Astrocyte (in vitro differentiated cells and primary cell): ENCODE results near the gene HIRIP3. TPM values are rescaled to one million over a fixed set of nuclear protein-coding genes. Genes with fewer than 3 reads are reported as not detected.

ENCODE experiments used
- DNase-seq: peaks from one replicate; pipeline ENCODE4 v3.0.0-alpha.2; 2010; ENCODE audit warnings: low read depth
- FAIRE-seq: peaks from 2 replicates; lab custom pipeline; 2011; peaks lifted over from hg19 to GRCh38; lab: Jason Lieb, UNC
- H2AFZ ChIP-seq: 2 replicates; pipeline ENCODE4 v1.6.0; 2012; ENCODE audit warnings: low read depth, low read length, inconsistent platforms
- H3K27ac ChIP-seq: 2 replicates; pipeline ENCODE4 v1.5.1; 2011; ENCODE audit warnings: low read depth, low read length, inconsistent platforms
- H3K27me3 ChIP-seq: 2 replicates; pipeline ENCODE4 v1.6.0; 2011; ENCODE audit warnings: low read length, inconsistent platforms; ENCODE audit not compliant: insufficient read depth
- H3K36me3 ChIP-seq: 2 replicates; pipeline ENCODE4 v1.5.1; 2011; ENCODE audit warnings: low read length, inconsistent platforms; ENCODE audit not compliant: insufficient read depth
- H3K4me1 ChIP-seq: 2 replicates; pipeline ENCODE4 v1.5.1; 2011; ENCODE audit warnings: low read length, inconsistent platforms; ENCODE audit not compliant: insufficient read depth
- H3K4me2 ChIP-seq: 2 replicates; pipeline ENCODE4 v1.6.0; 2012; ENCODE audit warnings: low read length, inconsistent platforms
- H3K4me3 ChIP-seq: 2 replicates; pipeline ENCODE4 v1.5.1; 2011; ENCODE audit warnings: low read depth, mild to moderate bottlenecking, low read length, inconsistent platforms; ENCODE audit not compliant: insufficient read depth
- H3K79me2 ChIP-seq: 2 replicates; pipeline ENCODE4 v1.6.0; 2012; ENCODE audit warnings: mild to moderate bottlenecking, low read length, inconsistent platforms; ENCODE audit not compliant: insufficient read depth
- H3K9ac ChIP-seq: 2 replicates; pipeline ENCODE4 v1.6.0; 2012; ENCODE audit warnings: mild to moderate bottlenecking, low read length, inconsistent platforms
- H3K9me3 ChIP-seq: 2 replicates; pipeline ENCODE4 v1.5.1; 2012; ENCODE audit warnings: low read depth, mild to moderate bottlenecking, low read length, inconsistent platforms; ENCODE audit not compliant: insufficient read depth
- H4K20me1 ChIP-seq: 2 replicates; pipeline ENCODE4 v1.6.0; 2012; ENCODE audit warnings: low read length, inconsistent platforms; ENCODE audit not compliant: insufficient read depth
- H3K27ac Mint-ChIP-seq: one replicate; pipeline ENCODE4 v1.8.0; 2021; ENCODE audit warnings: mild to moderate bottlenecking, mixed read lengths; ENCODE audit not compliant: unreplicated experiment
- H3K27me3 Mint-ChIP-seq: one replicate; pipeline ENCODE4 v1.8.0; 2021; ENCODE audit warnings: low read depth, mixed read lengths; ENCODE audit not compliant: unreplicated experiment
- H3K36me3 Mint-ChIP-seq: one replicate; pipeline ENCODE4 v1.8.0; 2021; ENCODE audit warnings: low read depth, mixed read lengths; ENCODE audit not compliant: unreplicated experiment
- H3K4me1 Mint-ChIP-seq: one replicate; pipeline ENCODE4 v1.8.0; 2021; ENCODE audit warnings: low read depth, mixed read lengths; ENCODE audit not compliant: unreplicated experiment
- H3K4me3 Mint-ChIP-seq: one replicate; pipeline ENCODE4 v1.8.0; 2021; ENCODE audit warnings: mild to moderate bottlenecking, moderate library complexity, mixed read lengths; ENCODE audit not compliant: unreplicated experiment
- H3K9me3 Mint-ChIP-seq: one replicate; pipeline ENCODE4 v1.8.0; 2021; ENCODE audit warnings: mild to moderate bottlenecking, mixed read lengths; ENCODE audit not compliant: unreplicated experiment
- EZH2 ChIP-seq: IDR thresholded peaks from 2 replicates; pipeline ENCODE4 v1.6.1; 2012; ENCODE audit warnings: mild to moderate bottlenecking, low read length, inconsistent platforms; ENCODE audit not compliant: insufficient read depth
- total RNA-seq: library from RNA; stranded (reverse); gene quantifications from 2 replicates; pipeline ENCODE4 v1.2.1, GENCODE V29; 2021
- TF ChIP-seq, protein P1 (sequence below): IDR thresholded peaks from 2 replicates; pipeline ENCODE4 v1.5.1; 2011; ENCODE audit warnings: low read depth, mild to moderate bottlenecking, inconsistent platforms, low read length, moderate library complexity; ENCODE audit not compliant: insufficient read depth

The HIRIP3 gene
- total RNA-seq, 1 donor from 2014 or later: 4.3 TPM

DNA sequence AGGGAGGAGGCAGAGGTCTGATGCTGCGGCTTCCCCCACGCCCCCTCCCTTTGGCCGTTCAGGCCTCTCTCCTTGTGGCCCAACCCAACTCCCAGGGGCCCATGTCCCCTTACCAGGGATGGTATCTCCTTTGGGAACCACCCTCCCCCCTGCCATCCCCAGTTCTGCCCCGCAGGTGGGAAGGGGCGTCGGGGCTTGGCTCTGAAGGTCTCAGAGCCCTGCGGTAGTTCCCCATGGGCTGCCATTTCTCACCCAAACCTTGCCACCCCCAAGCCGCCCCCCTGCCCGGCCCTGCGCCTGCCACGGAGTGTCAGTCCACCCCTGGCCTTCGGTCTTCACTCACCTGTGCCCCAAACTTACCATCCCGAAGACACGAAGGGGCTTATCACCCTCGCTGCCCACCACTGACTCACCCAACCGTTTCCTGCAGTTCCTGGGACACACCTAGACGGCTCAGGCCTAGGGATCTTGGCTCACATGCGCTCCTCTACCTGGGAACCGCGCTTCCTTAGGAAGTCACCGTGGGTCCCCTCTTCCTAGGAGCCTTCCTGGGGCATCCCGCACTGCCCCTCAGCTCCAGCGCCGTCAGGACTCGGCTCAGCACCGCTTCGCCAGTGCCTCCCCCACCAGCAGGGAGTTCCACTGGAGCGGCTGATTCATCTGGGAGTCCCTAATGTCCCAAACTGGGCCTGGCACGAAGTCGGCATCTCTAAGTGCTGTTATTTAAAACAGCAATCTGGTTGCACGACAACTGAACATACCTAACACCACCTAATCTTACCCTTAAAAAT, 16.5 kb upstream of the HIRIP3 start:
- Histone ChIP-seq H3K79me2 (no peaks in the 10 kb centered on the region), H3K36me3 (no peaks in the 10 kb centered on the region), H3K4me1 (peaks cover 5% of the 10 kb centered on the region), H3K27ac (no peak overlapping the region), H3K4me2 (peak overlapping the region; percentile 77), H3K4me3 (no peak overlapping the region), H3K9me3 (no peaks in the 10 kb centered on the region), H3K27me3 (peaks cover 8% of the 10 kb centered on the region), H4K20me1 (no peaks in the 10 kb centered on the region), H2AFZ (no peak overlapping the region), H3K9ac (no peak overlapping the region)
- peak; percentile 46 for TF ChIP-seq EZH2
- TF ChIP-seq, protein P1, sequence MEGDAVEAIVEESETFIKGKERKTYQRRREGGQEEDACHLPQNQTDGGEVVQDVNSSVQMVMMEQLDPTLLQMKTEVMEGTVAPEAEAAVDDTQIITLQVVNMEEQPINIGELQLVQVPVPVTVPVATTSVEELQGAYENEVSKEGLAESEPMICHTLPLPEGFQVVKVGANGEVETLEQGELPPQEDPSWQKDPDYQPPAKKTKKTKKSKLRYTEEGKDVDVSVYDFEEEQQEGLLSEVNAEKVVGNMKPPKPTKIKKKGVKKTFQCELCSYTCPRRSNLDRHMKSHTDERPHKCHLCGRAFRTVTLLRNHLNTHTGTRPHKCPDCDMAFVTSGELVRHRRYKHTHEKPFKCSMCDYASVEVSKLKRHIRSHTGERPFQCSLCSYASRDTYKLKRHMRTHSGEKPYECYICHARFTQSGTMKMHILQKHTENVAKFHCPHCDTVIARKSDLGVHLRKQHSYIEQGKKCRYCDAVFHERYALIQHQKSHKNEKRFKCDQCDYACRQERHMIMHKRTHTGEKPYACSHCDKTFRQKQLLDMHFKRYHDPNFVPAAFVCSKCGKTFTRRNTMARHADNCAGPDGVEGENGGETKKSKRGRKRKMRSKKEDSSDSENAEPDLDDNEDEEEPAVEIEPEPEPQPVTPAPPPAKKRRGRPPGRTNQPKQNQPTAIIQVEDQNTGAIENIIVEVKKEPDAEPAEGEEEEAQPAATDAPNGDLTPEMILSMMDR: no peak
- DNase-seq (no peak), FAIRE-seq (no peak)
- Mint-ChIP-seq H3K27ac (no peak overlapping the region), H3K27me3 (peaks cover 30% of the 10 kb centered on the region), H3K36me3 (no peaks in the 10 kb centered on the region), H3K4me3 (peak overlapping the region; percentile 72), H3K4me1 (no peaks in the 10 kb centered on the region), H3K9me3 (no peaks in the 10 kb centered on the region)

DNA sequence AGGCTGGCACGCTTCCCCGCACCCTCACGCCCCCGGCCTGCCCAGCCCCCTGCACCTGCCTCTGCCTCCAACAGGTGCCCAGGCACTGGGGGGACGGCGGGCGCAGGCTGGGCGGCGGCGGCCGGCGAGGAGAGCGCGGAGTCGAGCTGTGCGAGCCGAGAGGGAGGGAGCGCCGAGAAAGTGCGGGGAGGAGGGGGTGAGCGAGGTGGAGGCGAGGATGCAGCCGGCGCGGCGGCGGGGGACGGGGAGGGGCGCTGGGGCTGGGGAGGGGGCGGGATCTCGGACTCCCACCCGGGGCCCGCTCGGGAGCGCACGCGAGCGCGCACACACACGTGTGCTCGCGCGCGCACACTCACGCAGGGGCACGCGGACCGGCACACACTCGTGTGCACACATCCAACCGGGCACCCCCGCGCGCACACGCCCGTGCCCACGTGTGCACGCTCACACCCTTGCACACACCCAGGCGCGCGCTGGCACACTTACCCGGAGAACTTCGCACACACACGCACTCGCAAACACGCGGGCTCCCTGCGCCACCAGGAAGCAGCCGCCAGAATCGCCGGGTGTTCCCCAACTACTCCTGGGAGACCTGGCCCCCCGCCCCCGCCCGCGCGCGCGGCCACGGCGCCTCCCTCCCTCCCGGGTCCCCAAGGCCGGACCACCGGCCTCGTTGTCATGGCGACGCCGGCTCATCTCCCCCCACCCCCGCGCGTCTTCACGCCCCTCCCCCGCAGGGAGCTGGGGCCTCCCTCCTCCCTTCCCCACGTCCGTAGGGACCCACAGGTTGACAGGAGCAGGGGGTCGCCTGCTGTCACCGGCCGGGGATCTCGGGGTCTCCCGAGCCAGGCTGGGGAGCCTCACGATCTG, 15.7 kb upstream of the HIRIP3 start, which contains the start of gene DOC2A:
DOC2A (minus strand) TSS at position 184 of the 870 bp plus-strand sequence. CDS start 805 bp downstream, outside the sequence.
- Mint-ChIP-seq H3K9me3 (no peaks in the 10 kb centered on the region), H3K27me3 (peaks cover 30% of the 10 kb centered on the region), H3K4me3 (peak within 1 kb of the TSS; percentile 72), H3K4me1 (no peaks in the 10 kb centered on the region), H3K36me3 (peaks cover 2% of the 10 kb centered on the region), H3K27ac (no peak within 1 kb of the TSS)
- no peak for DNase-seq
- no peak within 1 kb of the TSS for H3K9ac ChIP-seq
- no peaks in the 10 kb centered on the region for H3K36me3 ChIP-seq
- no peaks in the 10 kb centered on the region for H4K20me1 ChIP-seq
- peak within 1 kb of the TSS; percentile 77 for H3K4me2 ChIP-seq
- FAIRE-seq: no peak
- H3K27me3 ChIP-seq: peaks cover 8% of the 10 kb centered on the region
- peaks cover 5% of the 10 kb centered on the region for H3K4me1 ChIP-seq
- no peaks in the 10 kb centered on the region for H3K9me3 ChIP-seq
- H2AFZ ChIP-seq: no peak within 1 kb of the TSS
- H3K4me3 ChIP-seq: no peak within 1 kb of the TSS
- TF ChIP-seq, protein P1: no peak
- TF ChIP-seq EZH2: peak; percentile 57
- no peaks in the 10 kb centered on the region for H3K79me2 ChIP-seq
- no peak within 1 kb of the TSS for H3K27ac ChIP-seq
